ENCODE results near the gene LSM12. TPM values are rescaled to one million over a fixed set of nuclear protein-coding genes. Genes with fewer than 3 reads are reported as not detected.

Gene LSM12
- total RNA-seq, 4 donors from 2014 or later: 27.8 to 44.6 (median 33.3) TPM

GRCh38 chr17:44077595-44077909 is 11.1 kb upstream of the LSM12 start:
- Histone ChIP-seq H3K27me3 (no peaks in the 10 kb centered on the region), H3K4me3 (no peak overlapping the region), H3K9me3 (no peaks in the 10 kb centered on the region), H3K27ac (no peak overlapping the region), H3K36me3 (peaks cover 76% of the 10 kb centered on the region), H3K4me1 (peaks cover 5% of the 10 kb centered on the region)
- 78% methylated on average over 3 of the region's 4 CpGs for WGBS
- TF ChIP-seq POLR2A (IDR thresholded peaks at IDR 0.05): no peak
- no peak for TF ChIP-seq POLR2AphosphoS5 (IDR thresholded peaks at IDR 0.05)
- TF ChIP-seq CTCF (IDR thresholded peaks at IDR 0.05): no peak
- no peak for TF ChIP-seq EP300 (IDR thresholded peaks at IDR 0.05)
- DNase-seq (ENCODE audit: low spot score in 2 of 2): no peak

GRCh38 chr17:44076716-44077594 is 10.5 kb upstream of the LSM12 start:
- no peak for TF ChIP-seq CTCF (IDR thresholded peaks at IDR 0.05)
- TF ChIP-seq POLR2AphosphoS5 (IDR thresholded peaks at IDR 0.05): no peak
- no peak for TF ChIP-seq POLR2A (IDR thresholded peaks at IDR 0.05)
- TF ChIP-seq EP300 (IDR thresholded peaks at IDR 0.05): no peak
- Histone ChIP-seq H3K27ac (no peak overlapping the region), H3K4me1 (peaks cover 8% of the 10 kb centered on the region), H3K27me3 (no peaks in the 10 kb centered on the region), H3K4me3 (no peak overlapping the region), H3K9me3 (no peaks in the 10 kb centered on the region), H3K36me3 (peaks cover 70% of the 10 kb centered on the region)
- WGBS: 75% methylated on average over 6 of the region's 6 CpGs
- DNase-seq (ENCODE audit: low spot score in 2 of 2): no peak

- H3K27ac ChIP-seq: no peak overlapping the region
- H3K4me3 ChIP-seq: no peak overlapping the region
- WGBS: 74% methylated on average over 9 of the region's 10 CpGs
- no peaks in the 10 kb centered on the region for H3K27me3 ChIP-seq
- no peak for TF ChIP-seq EP300 (IDR thresholded peaks at IDR 0.05)
- TF ChIP-seq POLR2AphosphoS5 (IDR thresholded peaks at IDR 0.05): no peak
- TF ChIP-seq CTCF (IDR thresholded peaks at IDR 0.05): no peak
- no peak for TF ChIP-seq POLR2A (IDR thresholded peaks at IDR 0.05)
- peaks cover 20% of the 10 kb centered on the region for H3K4me1 ChIP-seq
- H3K9me3 ChIP-seq: no peaks in the 10 kb centered on the region
- peaks cover 65% of the 10 kb centered on the region for H3K36me3 ChIP-seq
- no peak for DNase-seq (ENCODE audit: low spot score in 2 of 2)
These were observed 9.3 kb upstream of the LSM12 start for GRCh38 chr17:44075598-44076293.

- WGBS: 70% methylated on average over 9 of the region's 9 CpGs
- Histone ChIP-seq H3K9me3 (no peaks in the 10 kb centered on the region), H3K27me3 (no peaks in the 10 kb centered on the region), H3K27ac (no peak overlapping the region), H3K4me1 (peaks cover 24% of the 10 kb centered on the region), H3K4me3 (no peak overlapping the region), H3K36me3 (peaks cover 57% of the 10 kb centered on the region)
- no peak for DNase-seq (ENCODE audit: low spot score in 2 of 2)
- no peak for TF ChIP-seq POLR2A (IDR thresholded peaks at IDR 0.05)
- TF ChIP-seq POLR2AphosphoS5 (IDR thresholded peaks at IDR 0.05): no peak
- no peak for TF ChIP-seq CTCF (IDR thresholded peaks at IDR 0.05)
- no peak for TF ChIP-seq EP300 (IDR thresholded peaks at IDR 0.05)
These were observed 8.4 kb upstream of the LSM12 start for GRCh38 chr17:44074911-44075285.

GRCh38 chr17:44074231-44074910 is 7.9 kb upstream of the LSM12 start:
- no peak overlapping the region for H3K4me3 ChIP-seq
- H3K27ac ChIP-seq: no peak overlapping the region
- peaks cover 54% of the 10 kb centered on the region for H3K36me3 ChIP-seq
- WGBS: 74% methylated on average over 8 of the region's 9 CpGs
- peaks cover 30% of the 10 kb centered on the region for H3K4me1 ChIP-seq
- TF ChIP-seq POLR2A (IDR thresholded peaks at IDR 0.05): no peak
- no peak for TF ChIP-seq CTCF (IDR thresholded peaks at IDR 0.05)
- TF ChIP-seq POLR2AphosphoS5 (IDR thresholded peaks at IDR 0.05): no peak
- no peak for TF ChIP-seq EP300 (IDR thresholded peaks at IDR 0.05)
- H3K27me3 ChIP-seq: no peaks in the 10 kb centered on the region
- DNase-seq (ENCODE audit: low spot score in 2 of 2): no peak
- no peaks in the 10 kb centered on the region for H3K9me3 ChIP-seq

Measured in suprapubic skin (tissue), 4 donors.